GM12873 (cell line): ENCODE data around the gene MAST3.

ENCODE experiments used
- TF ChIP-seq, protein P1 (sequence below): IDR thresholded peaks from 2 replicates; pipeline ENCODE4 v1.5.1; 2012; ENCODE audit warnings: low read depth, mild to moderate bottlenecking, moderate library complexity, low read length, control low read depth; ENCODE audit not compliant: insufficient read depth; ENCODE audit errors: missing control alignments

MAST3 gene

DNA sequence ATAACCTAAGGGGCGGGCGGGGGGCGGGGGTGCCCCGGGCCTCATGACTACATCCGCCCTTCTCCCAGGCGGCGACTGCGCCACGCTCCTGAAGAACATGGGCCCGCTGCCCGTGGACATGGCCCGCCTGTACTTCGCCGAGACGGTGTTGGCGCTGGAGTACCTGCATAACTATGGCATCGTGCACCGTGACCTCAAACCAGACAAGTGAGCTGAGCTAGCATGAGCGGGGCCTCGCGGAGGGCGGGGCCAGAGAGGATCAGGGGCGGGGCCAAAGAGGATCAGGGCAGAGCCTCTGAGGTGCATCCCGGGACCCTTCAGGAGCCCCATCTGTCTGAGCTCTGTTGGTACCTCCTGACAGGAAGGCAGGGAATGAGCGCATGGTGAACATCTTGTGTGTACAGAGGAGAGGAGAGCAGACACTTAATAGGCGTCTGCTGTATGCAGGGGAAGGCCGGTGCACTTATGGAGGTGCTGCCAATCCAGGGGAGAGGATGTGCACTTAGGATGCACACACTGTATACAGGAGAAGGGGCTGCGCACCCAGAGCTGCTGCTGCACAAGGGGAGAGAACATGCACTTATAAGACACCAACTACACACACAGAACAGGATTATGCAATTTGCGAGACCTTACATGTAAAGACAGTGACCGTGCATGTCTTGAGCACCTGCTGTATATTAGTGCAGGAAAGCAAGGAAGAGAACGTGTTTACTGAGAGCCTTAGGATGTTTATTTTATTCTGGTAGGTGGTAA lies 34.4 kb downstream of the MAST3 start:
- TF ChIP-seq, protein P1, sequence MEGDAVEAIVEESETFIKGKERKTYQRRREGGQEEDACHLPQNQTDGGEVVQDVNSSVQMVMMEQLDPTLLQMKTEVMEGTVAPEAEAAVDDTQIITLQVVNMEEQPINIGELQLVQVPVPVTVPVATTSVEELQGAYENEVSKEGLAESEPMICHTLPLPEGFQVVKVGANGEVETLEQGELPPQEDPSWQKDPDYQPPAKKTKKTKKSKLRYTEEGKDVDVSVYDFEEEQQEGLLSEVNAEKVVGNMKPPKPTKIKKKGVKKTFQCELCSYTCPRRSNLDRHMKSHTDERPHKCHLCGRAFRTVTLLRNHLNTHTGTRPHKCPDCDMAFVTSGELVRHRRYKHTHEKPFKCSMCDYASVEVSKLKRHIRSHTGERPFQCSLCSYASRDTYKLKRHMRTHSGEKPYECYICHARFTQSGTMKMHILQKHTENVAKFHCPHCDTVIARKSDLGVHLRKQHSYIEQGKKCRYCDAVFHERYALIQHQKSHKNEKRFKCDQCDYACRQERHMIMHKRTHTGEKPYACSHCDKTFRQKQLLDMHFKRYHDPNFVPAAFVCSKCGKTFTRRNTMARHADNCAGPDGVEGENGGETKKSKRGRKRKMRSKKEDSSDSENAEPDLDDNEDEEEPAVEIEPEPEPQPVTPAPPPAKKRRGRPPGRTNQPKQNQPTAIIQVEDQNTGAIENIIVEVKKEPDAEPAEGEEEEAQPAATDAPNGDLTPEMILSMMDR, result no peak

GRCh38 chr19:18135712-18136584 lies 38.4 kb downstream of the MAST3 start:
- TF ChIP-seq, protein P1, result no peak

DNA sequence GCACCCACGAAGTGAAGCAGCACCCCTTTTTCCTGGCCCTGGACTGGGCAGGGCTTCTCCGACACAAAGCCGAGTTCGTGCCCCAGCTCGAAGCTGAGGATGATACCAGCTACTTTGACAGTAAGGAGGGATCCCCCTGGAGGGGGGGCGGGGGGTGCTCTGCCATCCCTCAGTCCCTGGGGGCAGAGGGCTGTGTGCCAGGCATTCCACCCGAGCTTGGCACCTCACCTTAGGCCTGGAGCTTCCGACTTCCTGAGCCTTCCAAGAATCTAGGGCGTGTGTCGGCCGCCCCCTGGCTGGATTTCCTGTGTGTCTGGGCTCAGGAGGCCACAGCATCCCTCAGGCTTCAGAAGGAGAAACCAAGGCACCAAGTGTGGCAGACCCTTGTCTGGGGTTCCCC lies 39.7 kb downstream of the MAST3 start:
- TF ChIP-seq, protein P1, result no peak

DNA sequence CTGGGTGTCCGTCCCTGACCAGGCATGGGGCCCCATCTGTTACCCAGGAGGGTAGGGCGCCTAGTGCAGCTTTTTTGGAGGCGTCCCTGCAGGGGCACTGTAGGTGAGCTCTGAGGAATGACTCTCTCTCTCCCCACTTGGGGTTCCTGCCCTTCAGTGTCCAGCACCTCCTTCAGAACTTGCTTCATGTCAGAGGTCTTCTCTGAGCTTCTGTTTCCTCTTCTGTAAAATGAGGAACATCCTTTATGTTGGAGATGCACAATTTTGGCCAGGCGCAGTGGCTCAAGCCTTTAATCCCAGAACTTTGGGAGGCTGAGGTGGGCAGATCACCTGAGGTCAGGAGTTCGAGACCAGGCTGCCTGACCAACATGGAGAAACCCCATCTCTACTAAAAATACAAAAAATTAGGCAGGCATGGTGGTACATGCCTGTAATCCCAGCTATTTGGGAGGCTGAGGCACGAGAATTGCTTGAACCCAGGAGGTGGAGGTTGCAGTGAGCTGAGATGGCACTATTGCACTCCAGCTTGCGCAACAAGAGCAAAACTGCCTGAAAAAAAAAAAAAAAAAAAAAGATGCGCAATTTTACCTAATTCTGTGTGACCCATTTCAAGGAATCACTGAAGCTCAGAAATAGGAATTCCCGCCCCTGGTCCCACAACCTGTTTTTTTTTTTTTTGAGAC lies 40.2 kb downstream of the MAST3 start:
- TF ChIP-seq, protein P1, result no peak

- TF ChIP-seq, protein P1, result no peak
These were observed 42.9 kb downstream of the MAST3 start for GRCh38 chr19:18140473-18140872.

DNA sequence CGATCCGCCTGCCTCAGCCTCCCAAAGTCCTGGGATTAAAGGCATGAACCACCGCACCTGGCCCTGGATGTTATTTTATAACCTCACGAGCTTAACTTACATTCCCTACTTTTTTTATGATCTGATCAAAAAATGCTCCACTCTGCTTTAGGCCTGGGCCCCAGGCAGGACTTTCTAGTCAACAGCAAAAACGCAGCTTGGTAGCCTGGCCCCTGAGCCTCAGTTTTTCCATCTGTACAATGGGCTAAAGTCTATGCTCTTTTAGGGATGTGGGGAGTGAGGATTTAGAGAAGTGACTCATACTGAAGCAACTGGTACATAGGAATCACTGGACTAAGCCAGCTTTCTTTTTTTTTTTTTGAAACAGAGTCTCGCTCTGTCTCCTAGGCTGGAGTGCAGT lies 43.5 kb downstream of the MAST3 start:
- TF ChIP-seq, protein P1, result no peak

DNA sequence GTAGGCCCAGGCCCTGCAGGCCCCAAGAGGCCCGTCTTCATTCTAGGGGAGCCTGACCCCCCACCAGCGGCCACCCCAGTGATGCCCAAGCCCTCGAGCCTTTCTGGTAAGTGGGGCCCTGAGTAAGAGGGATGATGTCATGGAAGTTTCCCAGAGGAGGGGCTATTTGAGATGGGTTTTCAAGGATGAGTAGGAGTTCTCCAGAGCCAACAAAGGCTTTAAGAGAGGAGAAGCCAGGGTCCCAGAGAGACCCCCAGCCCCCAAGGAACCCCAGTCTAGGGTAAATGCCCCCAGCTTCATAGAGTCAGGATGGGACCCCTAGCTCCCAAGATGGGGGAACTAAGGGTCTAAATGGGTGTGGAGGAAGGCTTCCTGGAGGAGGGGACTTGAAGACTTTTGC lies 46.3 kb downstream of the MAST3 start:
- TF ChIP-seq, protein P1, result no peak
